Liver (tissue), 3 donors: ENCODE data around the gene KCND2.

Experiments
- CTCF ChIP-seq: fragments of 150-350 bp; IDR thresholded peaks from 2 replicates; pipeline ENCODE4 v1.5.1; 2017; ENCODE audit warnings: improper control_type of control experiment, low read depth, low read length; ENCODE audit not compliant: missing input control
- EGR1 ChIP-seq, 2 donors: IDR thresholded peaks; 2 replicates each; pipeline ENCODE4 v1.6.1; 2016 to 2018; ENCODE audit warnings: antibody characterized with exemption in 2 of 2, low read depth in 2 of 2
- MAX ChIP-seq: IDR thresholded peaks from 2 replicates; pipeline ENCODE4 v1.6.1; 2016; ENCODE audit warnings: antibody characterized with exemption
- donor health status: healthy.
- donor health status: healthy.

GRCh38 chr7:120716307-120716706 is 443.3 kb downstream of the KCND2 start:
- no peak for TF ChIP-seq CTCF
- TF ChIP-seq EGR1 (IDR thresholded peaks at IDR 0.05; ENCODE audit: low read depth in 2 of 2) = no peak
- no peak for TF ChIP-seq MAX
